A549 (cell line): Measurements from ENCODE around the gene GLYATL3. TPM values are rescaled to one million over a fixed set of nuclear protein-coding genes. Genes with fewer than 3 reads are reported as not detected.

Experiments
- ATAC-seq, 2 experiments: fragments of 200-7000 bp in 1 of 2; fragments of >200 bp in 1 of 2; cut with Nextera tagmentation in 1 of 2; cut with Tn5 transposase in 1 of 2; 3 replicates each; pipeline versions ENCODE4 v1.8.0 to v1.9.1; 2018 to 2020; ENCODE audit warnings: mild to moderate bottlenecking in 1 of 2, moderate library complexity in 1 of 2
- CTCF ChIA-PET: fragments of 300-600 bp; sonication (Branson Sonifier 250); formaldehyde crosslinking; extraction: SDS; loops from one replicate; lab custom pipeline; 2021; ENCODE audit warnings: antibody characterized with exemption, inconsistent platforms; lab: Yijun Ruan, JAX
- POLR2A ChIA-PET: fragments of 350-600 bp; formaldehyde crosslinking; extraction: SDS; loops from one replicate; lab custom pipeline; 2021; ENCODE audit warnings: antibody characterized with exemption, inconsistent platforms; lab: Yijun Ruan, JAX
- DNase-seq, 2 experiments: peaks; one replicate each; pipeline versions ENCODE4 v3.0.0 to v3.0.0-alpha.2; 2011 to 2016; ENCODE audit warnings: low read depth in 1 of 2, low spot score in 1 of 2
- FAIRE-seq: peaks from 2 replicates; lab custom pipeline; 2011; peaks lifted over from hg19 to GRCh38; lab: Jason Lieb, UNC
- H3K27ac ChIP-seq, 2 experiments: fragments of >200 bp; sonication (Bioruptor Twin); formaldehyde crosslinking; 3 replicates each; pipeline ENCODE4 v1.5.1; 2016 to 2017
- H3K4me1 ChIP-seq: fragments of >200 bp; sonication (Bioruptor Twin); formaldehyde crosslinking; 3 replicates; pipeline ENCODE4 v1.6.1; 2016
- H3K4me2 ChIP-seq: fragments of >200 bp; sonication (Bioruptor Twin); formaldehyde crosslinking; 3 replicates; pipeline ENCODE4 v1.6.1; 2016
- H3K4me3 ChIP-seq: fragments of >200 bp; sonication (Bioruptor Twin); formaldehyde crosslinking; 3 replicates; pipeline ENCODE4 v1.5.1; 2016
- H3K9me3 ChIP-seq: fragments of >200 bp; sonication (Bioruptor Twin); formaldehyde crosslinking; 3 replicates; pipeline ENCODE4 v1.6.1; 2016
- BHLHE40 ChIP-seq: IDR thresholded peaks from 2 replicates; pipeline ENCODE4 v1.6.1; 2012; ENCODE audit warnings: low read depth, low read length, inconsistent platforms
- CHD2 ChIP-seq: fragments of 150-350 bp; IDR thresholded peaks from 2 replicates; pipeline ENCODE4 v1.6.1; 2014; ENCODE audit warnings: low read length; ENCODE audit not compliant: partially characterized antibody
- CHD4 ChIP-seq: fragments of 200-600 bp; sonication (generic); IDR thresholded peaks from 2 replicates; pipeline ENCODE4 v1.6.1; 2016; ENCODE audit warnings: antibody characterized with exemption, mild to moderate bottlenecking, borderline replicate concordance
- EP300 ChIP-seq, 2 experiments: fragments of >200 bp; sonication (Bioruptor Twin); formaldehyde crosslinking; IDR thresholded peaks; 2 replicates in 1 of 2; 3 replicates in 1 of 2; pipeline ENCODE4 v1.6.1; 2016 to 2017
- ESRRA ChIP-seq: fragments of 150-350 bp; IDR thresholded peaks from 2 replicates; pipeline ENCODE4 v1.6.1; 2014; ENCODE audit warnings: mild to moderate bottlenecking, low read length, borderline replicate concordance
- GATA3 ChIP-seq: IDR thresholded peaks from 2 replicates; pipeline ENCODE4 v1.6.1; 2012; ENCODE audit warnings: borderline replicate concordance
- HES2 ChIP-seq: fragments of >200 bp; sonication (Bioruptor Twin); formaldehyde crosslinking; IDR thresholded peaks from 2 replicates; pipeline ENCODE4 v1.6.1; 2016
- HMGXB4 ChIP-seq: fragments of 250-450 bp; sonication (Bioruptor Pico); IDR thresholded peaks from 2 replicates; pipeline ENCODE4 v1.5.0; 2021; ENCODE audit warnings: mild to moderate bottlenecking, moderate library complexity, borderline replicate concordance
- HOXA7 ChIP-seq: fragments of 250-450 bp; sonication (Bioruptor Pico); IDR thresholded peaks from 2 replicates; pipeline ENCODE4 v1.5.0; 2020; ENCODE audit warnings: mild to moderate bottlenecking, moderate library complexity
- KDM5A ChIP-seq: fragments of 200-600 bp; sonication (generic); IDR thresholded peaks from 2 replicates; pipeline ENCODE4 v1.6.1; 2016; ENCODE audit warnings: antibody characterized with exemption, mild to moderate bottlenecking
- MAFK ChIP-seq: fragments of 450-650 bp; IDR thresholded peaks from 2 replicates; pipeline ENCODE4 v1.6.1; 2014; ENCODE audit not compliant: partially characterized antibody
- MYC ChIP-seq: IDR thresholded peaks from 2 replicates; pipeline ENCODE4 v1.6.1; 2012; ENCODE audit warnings: mild to moderate bottlenecking, inconsistent platforms, low read length, improper control_type of control experiment, borderline replicate concordance
- PHF8 ChIP-seq: fragments of 200-600 bp; sonication (generic); IDR thresholded peaks from 2 replicates; pipeline ENCODE4 v1.6.1; 2016; ENCODE audit warnings: low read depth, mild to moderate bottlenecking, antibody characterized with exemption, moderate library complexity, borderline replicate concordance
- POLR2A ChIP-seq: IDR thresholded peaks from 2 replicates; pipeline ENCODE4 v1.6.1; 2012; ENCODE audit warnings: mild to moderate bottlenecking, low read length
- POLR2AphosphoS2 ChIP-seq: conservative IDR thresholded peaks from 2 replicates; pipeline ENCODE4 v1.6.1; 2012; ENCODE audit warnings: low read length, improper control_type of control experiment, inconsistent platforms
- RARB ChIP-seq: fragments of 250-450 bp; sonication (Bioruptor Pico); IDR thresholded peaks from 2 replicates; pipeline ENCODE4 v1.8.0; 2021; ENCODE audit warnings: mild to moderate bottlenecking, moderate library complexity
- RCOR1 ChIP-seq: fragments of 150-350 bp; IDR thresholded peaks from 2 replicates; pipeline ENCODE4 v1.6.1; 2014; ENCODE audit warnings: antibody characterized with exemption, low read length, low read depth
- ZC3H11A ChIP-seq: fragments of 450-650 bp; IDR thresholded peaks from 2 replicates; pipeline ENCODE4 v1.6.1; 2014; ENCODE audit warnings: antibody characterized with exemption, mild to moderate bottlenecking
- ZFP36 ChIP-seq: fragments of 450-650 bp; IDR thresholded peaks from 2 replicates; pipeline ENCODE4 v1.6.1; 2014; ENCODE audit warnings: borderline replicate concordance; ENCODE audit not compliant: partially characterized antibody
- ZSCAN20 ChIP-seq: fragments of 250-450 bp; sonication (Bioruptor Pico); IDR thresholded peaks from 2 replicates; pipeline ENCODE4 v1.8.0; 2022; ENCODE audit warnings: mild to moderate bottlenecking, moderate library complexity
- WGBS: methylation state at CpG from one replicate; pipeline ENCODE4 v1.1.6; 2017; ENCODE audit errors: missing lambda C conversion rate; 5-methylcytosine and 5-hydroxymethylcytosine counted together
- polyA plus RNA-seq, 4 experiments: library from polyadenylated mRNA; depleted of rRNA in 3 of 4; stranded (reverse); fragments of >200 nt; fragmentation: RNase III in 1 of 4; extraction: RNeasy Plus Mini Kit Qiagen cat#74134 plus additional on column Dnase treatment in 1 of 4; gene quantifications; 2 replicates in 3 of 4; 3 replicates in 1 of 4; pipeline ENCODE4 v1.2.3, GENCODE V29; 2011 to 2017
- TF ChIP-seq, protein P1 (sequence below): fragments of 200-600 bp; sonication (generic); IDR thresholded peaks from 2 replicates; pipeline ENCODE4 v1.6.1; 2016; ENCODE audit warnings: antibody characterized with exemption, mild to moderate bottlenecking, moderate library complexity

GLYATL3 gene
- polyA plus RNA-seq, 2 of the 4 experiments (the other 2 are of a cell fraction) = not detected

- FAIRE-seq (no peak), ATAC-seq (no peak), DNase-seq (peak in 1 of 2 experiments; percentile 6)
- Histone ChIP-seq H3K27ac (no peak overlapping the region), H3K4me2 (peak overlapping the region; percentile 55), H3K4me1 (0 out of 3 replicates have a peak, but pooled peaks cover 6% of the 10 kb centered on the region), H3K9me3 (no peaks in the 10 kb centered on the region), H3K4me3 (no peak overlapping the region)
- ChIA-PET POLR2A (no interaction called here), CTCF (no interaction called here)
- no peak for TF ChIP-seq CHD2
- TF ChIP-seq PHF8 = no peak
- TF ChIP-seq, protein P1, sequence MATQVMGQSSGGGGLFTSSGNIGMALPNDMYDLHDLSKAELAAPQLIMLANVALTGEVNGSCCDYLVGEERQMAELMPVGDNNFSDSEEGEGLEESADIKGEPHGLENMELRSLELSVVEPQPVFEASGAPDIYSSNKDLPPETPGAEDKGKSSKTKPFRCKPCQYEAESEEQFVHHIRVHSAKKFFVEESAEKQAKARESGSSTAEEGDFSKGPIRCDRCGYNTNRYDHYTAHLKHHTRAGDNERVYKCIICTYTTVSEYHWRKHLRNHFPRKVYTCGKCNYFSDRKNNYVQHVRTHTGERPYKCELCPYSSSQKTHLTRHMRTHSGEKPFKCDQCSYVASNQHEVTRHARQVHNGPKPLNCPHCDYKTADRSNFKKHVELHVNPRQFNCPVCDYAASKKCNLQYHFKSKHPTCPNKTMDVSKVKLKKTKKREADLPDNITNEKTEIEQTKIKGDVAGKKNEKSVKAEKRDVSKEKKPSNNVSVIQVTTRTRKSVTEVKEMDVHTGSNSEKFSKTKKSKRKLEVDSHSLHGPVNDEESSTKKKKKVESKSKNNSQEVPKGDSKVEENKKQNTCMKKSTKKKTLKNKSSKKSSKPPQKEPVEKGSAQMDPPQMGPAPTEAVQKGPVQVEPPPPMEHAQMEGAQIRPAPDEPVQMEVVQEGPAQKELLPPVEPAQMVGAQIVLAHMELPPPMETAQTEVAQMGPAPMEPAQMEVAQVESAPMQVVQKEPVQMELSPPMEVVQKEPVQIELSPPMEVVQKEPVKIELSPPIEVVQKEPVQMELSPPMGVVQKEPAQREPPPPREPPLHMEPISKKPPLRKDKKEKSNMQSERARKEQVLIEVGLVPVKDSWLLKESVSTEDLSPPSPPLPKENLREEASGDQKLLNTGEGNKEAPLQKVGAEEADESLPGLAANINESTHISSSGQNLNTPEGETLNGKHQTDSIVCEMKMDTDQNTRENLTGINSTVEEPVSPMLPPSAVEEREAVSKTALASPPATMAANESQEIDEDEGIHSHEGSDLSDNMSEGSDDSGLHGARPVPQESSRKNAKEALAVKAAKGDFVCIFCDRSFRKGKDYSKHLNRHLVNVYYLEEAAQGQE = no peak
- TF ChIP-seq EP300 (IDR thresholded peaks at IDR 0.05) = no peak
- TF ChIP-seq ZSCAN20 (CRISPR knock-in tag) = no peak
- TF ChIP-seq MAFK = no peak
- no peak for TF ChIP-seq CHD4
- no peak for TF ChIP-seq BHLHE40
- TF ChIP-seq POLR2A = no peak
- no peak for TF ChIP-seq KDM5A
- TF ChIP-seq ZFP36 = no peak
- TF ChIP-seq HOXA7 (CRISPR knock-in tag) = no peak
- no peak for TF ChIP-seq POLR2AphosphoS2
- no peak for TF ChIP-seq ESRRA
- TF ChIP-seq GATA3 = no peak
- TF ChIP-seq MYC = no peak
- no peak for TF ChIP-seq RARB (CRISPR knock-in tag)
- no peak for TF ChIP-seq HMGXB4 (CRISPR knock-in tag)
- TF ChIP-seq ZC3H11A = no peak
- no peak for TF ChIP-seq RCOR1
- 22% methylated on average over 5 of the region's 5 CpGs for WGBS
Observed at GRCh38 chr6:49506569-49507111, 6.9 kb downstream of the GLYATL3 start.

- no peaks in the 10 kb centered on the region for H3K9me3 ChIP-seq
- no peak for DNase-seq
- H3K4me2 ChIP-seq = no peak overlapping the region
- CTCF ChIA-PET = no interaction called here
- POLR2A ChIA-PET = no interaction called here
- TF ChIP-seq HES2 = no peak
- no peak overlapping the region for H3K4me3 ChIP-seq
- H3K27ac ChIP-seq = no peak overlapping the region
- 49% methylated on average over 3 of the region's 3 CpGs for WGBS
- no peak for ATAC-seq
- FAIRE-seq = no peak
- H3K4me1 ChIP-seq = peaks cover 11% of the 10 kb centered on the region; the same call in 1 of the 3 replicates
Observed at GRCh38 chr6:49509342-49509741, 9.6 kb downstream of the GLYATL3 start.
